B cell (primary cell): ENCODE measurements around the gene GPHN. TPM values are rescaled to one million over a fixed set of nuclear protein-coding genes. Genes with fewer than 3 reads are reported as not detected.
A peak's percentile ranks its signal among the peaks of the same experiment; 100 is the strongest.

Source experiments
- ATAC-seq: fragments of 200-7000 bp; cut with Tn5 transposase; one replicate; pipeline ENCODE4 v1.10.0; 2021; ENCODE audit warnings: low read depth, mild to moderate bottlenecking, moderate number of reproducible peaks, moderate library complexity
- CTCF ChIA-PET: fragments of 350-600 bp; sonication (Branson Sonifier 250); formaldehyde crosslinking; loops from one replicate; lab custom pipeline; 2021; ENCODE audit warnings: antibody characterized with exemption, inconsistent platforms; lab: Charles Lee
- POLR2A ChIA-PET: fragments of 350-600 bp; sonication (Branson Sonifier 250); formaldehyde crosslinking; loops from one replicate; lab custom pipeline; 2021; ENCODE audit warnings: antibody characterized with exemption; lab: Charles Lee
- DNase-seq: peaks from one replicate; pipeline ENCODE4 v3.0.0; 2013
- H2AFZ ChIP-seq: 2 replicates; pipeline ENCODE4 v1.6.1; 2012; ENCODE audit warnings: mild to moderate bottlenecking, low read depth, low read length; ENCODE audit not compliant: insufficient read depth, poor library complexity, severe bottlenecking
- H3K27ac ChIP-seq, 2 donors: 1 replicate in 1 of 2; 2 replicates in 1 of 2; pipeline ENCODE4 v1.5.1; 2012 to 2013; ENCODE audit warnings: low read length in 2 of 2, mild to moderate bottlenecking in 2 of 2, moderate library complexity in 1 of 2
- H3K27me3 ChIP-seq, 4 experiments: fragments of 200-600 bp in 1 of 4; sonication (generic) in 1 of 4; replicated peaks in 1 of 4; 1 replicate in 2 of 4; 2 replicates in 2 of 4; pipeline versions ENCODE4 v1.6.1 to v1.7.0; 2013 to 2016; ENCODE audit warnings: low read length in 3 of 4, mild to moderate bottlenecking in 2 of 4, mixed read lengths in 1 of 4, moderate library complexity in 1 of 4; ENCODE audit not compliant: insufficient read depth in 4 of 4, control insufficient read depth in 3 of 4; ENCODE audit errors: control extremely low read depth in 1 of 4
- H3K36me3 ChIP-seq, 2 experiments: replicated peaks in 1 of 2; 1 replicate in 1 of 2; 2 replicates in 1 of 2; pipeline versions ENCODE4 v1.6.1 to v1.7.1; 2013; ENCODE audit warnings: low read length in 1 of 2; ENCODE audit not compliant: insufficient read depth in 2 of 2, control insufficient read depth in 1 of 2; ENCODE audit errors: control extremely low read depth in 1 of 2, extremely low read depth in 1 of 2
- H3K4me1 ChIP-seq, 2 donors: fragments of 200-600 bp in 1 of 2; sonication (generic) in 1 of 2; 1 replicate in 1 of 2; 2 replicates in 1 of 2; pipeline versions ENCODE4 v1.5.1 to v1.6.1; 2013 to 2017; ENCODE audit warnings: low read length in 2 of 2; ENCODE audit not compliant: control insufficient read depth in 2 of 2, insufficient read depth in 2 of 2
- H3K4me2 ChIP-seq: replicated peaks from 2 replicates; pipeline ENCODE3; 2012; ENCODE audit warnings: mild to moderate bottlenecking, low read depth, low read length; ENCODE audit not compliant: poor library complexity, severe bottlenecking
- H3K4me3 ChIP-seq, 5 experiments: fragments of 200-600 bp in 1 of 5; sonication (generic) in 1 of 5; 1 replicate in 3 of 5; 2 replicates in 2 of 5; pipeline versions ENCODE4 v1.5.1 to v1.7.0; 2011 to 2016; ENCODE audit warnings: low read length in 4 of 5, mild to moderate bottlenecking in 4 of 5, low read depth in 2 of 5, control low read depth in 1 of 5, moderate library complexity in 1 of 5; ENCODE audit not compliant: insufficient read depth in 1 of 5; ENCODE audit errors: control extremely low read depth in 1 of 5, extremely low read depth in 1 of 5
- H3K79me2 ChIP-seq: fragments of 200-600 bp; sonication (generic); one replicate; pipeline ENCODE4 v1.6.0; 2016; ENCODE audit warnings: low read length; ENCODE audit not compliant: control insufficient read depth, insufficient read depth
- H3K9ac ChIP-seq: fragments of 200-600 bp; sonication (generic); 2 replicates; pipeline ENCODE4 v1.6.1; 2017; ENCODE audit warnings: mild to moderate bottlenecking, low read length, moderate library complexity
- H3K9me3 ChIP-seq, 3 donors: one replicate each; pipeline versions ENCODE4 v1.6.1 to v1.7.1; 2013; ENCODE audit warnings: low read length in 2 of 3; ENCODE audit not compliant: control insufficient read depth in 2 of 3, insufficient read depth in 1 of 3; ENCODE audit errors: control extremely low read depth in 1 of 3
- H4K20me1 ChIP-seq: 2 replicates; pipeline ENCODE4 v1.6.0; 2012; ENCODE audit warnings: mild to moderate bottlenecking, low read length; ENCODE audit not compliant: insufficient read depth, control insufficient read depth, poor library complexity, severe bottlenecking
- H3K27ac Mint-ChIP-seq: one replicate; pipeline ENCODE4 v1.8.0; 2021; ENCODE audit warnings: mixed read lengths
- H3K27me3 Mint-ChIP-seq: one replicate; pipeline ENCODE4 v1.8.0; 2021; ENCODE audit warnings: mixed read lengths
- H3K4me1 Mint-ChIP-seq: one replicate; pipeline ENCODE4 v1.8.0; 2021; ENCODE audit warnings: mixed read lengths
- H3K4me3 Mint-ChIP-seq: one replicate; pipeline ENCODE4 v1.8.0; 2021; ENCODE audit warnings: mixed read lengths
- H3K9me3 Mint-ChIP-seq: one replicate; pipeline ENCODE4 v1.8.0; 2022; ENCODE audit warnings: mixed read lengths; ENCODE audit not compliant: insufficient read depth
- EZH2 ChIP-seq: IDR thresholded peaks from 2 replicates; pipeline ENCODE4 v1.6.1; 2012; ENCODE audit warnings: borderline replicate concordance, low read depth, mild to moderate bottlenecking, moderate library complexity, low read length; ENCODE audit not compliant: insufficient read depth, poor library complexity, severe bottlenecking
- WGBS: methylation state at CpG from one replicate; pipeline ENCODE4 v1.1.5; 2013; ENCODE audit warnings: missing lambda C conversion rate; ENCODE audit not compliant: insufficient coverage; 5-methylcytosine and 5-hydroxymethylcytosine counted together
- intact Hi-C: fragments of 100-400 bp; cut with micrococcal nuclease; formaldehyde crosslinking; loops from one replicate; pipeline ENCODE4 v1.10.0; 2022
- polyA plus RNA-seq: library from polyadenylated mRNA; depleted of rRNA; stranded (reverse); fragments of >200 nt; gene quantifications from 2 replicates; pipeline ENCODE4 v1.2.3, GENCODE V29; 2012
- total RNA-seq, 2 donors: library from RNA; stranded (reverse); fragments of 120-200 nt in 1 of 2; gene quantifications; 1 replicate in 1 of 2; 2 replicates in 1 of 2; pipeline versions ENCODE4 v1.2.3 to v1.2.4, GENCODE V29; 2013 to 2022
- TF ChIP-seq, protein P1 (sequence below): fragments of 200-600 bp; IDR thresholded peaks from one replicate; pipeline ENCODE4 v1.8.0; 2022; ENCODE audit warnings: antibody characterized with exemption, mild to moderate bottlenecking

The GPHN gene
- total and polyA plus RNA-seq, 2 donors (not counting 1 experiment from before 2014, with no cell fraction given): 3.4 to 18.0 TPM

DNA sequence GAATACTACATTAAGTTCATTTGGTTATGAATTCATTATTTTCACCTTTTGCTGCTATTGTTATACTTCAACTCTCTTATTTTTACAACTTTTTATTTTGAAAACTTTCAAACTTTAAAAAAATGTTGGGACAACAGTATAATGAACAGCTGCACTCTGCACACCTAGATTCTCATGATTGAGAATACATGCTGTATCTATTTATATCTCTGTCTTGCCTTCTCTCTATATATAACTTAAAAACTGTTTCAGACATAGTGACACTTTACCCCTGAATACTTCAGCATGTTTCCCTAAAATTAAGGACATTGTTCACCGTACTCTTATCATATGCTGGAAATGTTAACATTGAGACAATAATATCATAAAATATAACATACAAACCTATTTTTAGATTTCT lies 237.1 kb downstream of the GPHN start:
- ChIA-PET POLR2A (no interaction called here), CTCF (no interaction called here)
- peaks cover 0 to 3% (median 0%) of the 10 kb centered on the region in 3 donors for H3K9me3 ChIP-seq
- whole genome bisulfite sequencing: no CpG with 5 or more reads among the region's 1 CpG
- no peak overlapping the region for H3K27ac Mint-ChIP-seq
- no peaks in the 10 kb centered on the region for H3K4me1 Mint-ChIP-seq
- no peak overlapping the region for H3K9ac ChIP-seq
- no peaks in the 10 kb centered on the region for H3K36me3 ChIP-seq
- H4K20me1 ChIP-seq: no peaks in the 10 kb centered on the region
- no peak overlapping the region for H3K27ac ChIP-seq
- DNase-seq (no peak), ATAC-seq (no peak)
- no peak overlapping the region for H3K4me3 Mint-ChIP-seq
- H3K4me1 ChIP-seq: no peaks in the 10 kb centered on the region
- TF ChIP-seq, protein P1, sequence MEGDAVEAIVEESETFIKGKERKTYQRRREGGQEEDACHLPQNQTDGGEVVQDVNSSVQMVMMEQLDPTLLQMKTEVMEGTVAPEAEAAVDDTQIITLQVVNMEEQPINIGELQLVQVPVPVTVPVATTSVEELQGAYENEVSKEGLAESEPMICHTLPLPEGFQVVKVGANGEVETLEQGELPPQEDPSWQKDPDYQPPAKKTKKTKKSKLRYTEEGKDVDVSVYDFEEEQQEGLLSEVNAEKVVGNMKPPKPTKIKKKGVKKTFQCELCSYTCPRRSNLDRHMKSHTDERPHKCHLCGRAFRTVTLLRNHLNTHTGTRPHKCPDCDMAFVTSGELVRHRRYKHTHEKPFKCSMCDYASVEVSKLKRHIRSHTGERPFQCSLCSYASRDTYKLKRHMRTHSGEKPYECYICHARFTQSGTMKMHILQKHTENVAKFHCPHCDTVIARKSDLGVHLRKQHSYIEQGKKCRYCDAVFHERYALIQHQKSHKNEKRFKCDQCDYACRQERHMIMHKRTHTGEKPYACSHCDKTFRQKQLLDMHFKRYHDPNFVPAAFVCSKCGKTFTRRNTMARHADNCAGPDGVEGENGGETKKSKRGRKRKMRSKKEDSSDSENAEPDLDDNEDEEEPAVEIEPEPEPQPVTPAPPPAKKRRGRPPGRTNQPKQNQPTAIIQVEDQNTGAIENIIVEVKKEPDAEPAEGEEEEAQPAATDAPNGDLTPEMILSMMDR: no peak
- TF ChIP-seq EZH2: no peak
- H3K4me2 ChIP-seq: no peak overlapping the region
- H3K9me3 Mint-ChIP-seq: no peaks in the 10 kb centered on the region
- no peak overlapping the region for H2AFZ ChIP-seq
- H3K4me3 ChIP-seq: no peak overlapping the region
- H3K27me3 Mint-ChIP-seq: no peaks in the 10 kb centered on the region
- intact Hi-C loops: loop anchor here (10.0 kb wide), 1 partner anchor 250 kb away; no protein-coding TSS in a partner anchor
- no peaks in the 10 kb centered on the region for H3K79me2 ChIP-seq
- no peaks in the 10 kb centered on the region for H3K27me3 ChIP-seq

GRCh38 chr14:66746316-66747006 lies 238.5 kb downstream of the GPHN start:
- Histone ChIP-seq H3K27me3 (no peaks in the 10 kb centered on the region), H3K9ac (no peak overlapping the region), H3K4me1 (no peaks in the 10 kb centered on the region), H3K36me3 (no peaks in the 10 kb centered on the region), H4K20me1 (no peaks in the 10 kb centered on the region), H3K4me3 (no peak overlapping the region), H3K27ac (no peak overlapping the region), H2AFZ (no peak overlapping the region), H3K79me2 (no peaks in the 10 kb centered on the region), H3K9me3 (peaks cover 0 to 3% (median 0%) of the 10 kb centered on the region in 3 donors), H3K4me2 (no peak overlapping the region)
- intact Hi-C loops: loop anchor here (10.0 kb wide), 1 partner anchor 252 kb away; no protein-coding TSS in a partner anchor
- POLR2A ChIA-PET: no interaction called here
- no CpG with 5 or more reads among the region's 2 CpGs for whole genome bisulfite sequencing
- no peaks in the 10 kb centered on the region for H3K27me3 Mint-ChIP-seq
- DNase-seq (peak; percentile 12), ATAC-seq (no peak)
- H3K9me3 Mint-ChIP-seq: no peaks in the 10 kb centered on the region
- TF ChIP-seq EZH2: no peak
- TF ChIP-seq, protein P1: peak; percentile 26
- no peaks in the 10 kb centered on the region for H3K4me1 Mint-ChIP-seq
- H3K27ac Mint-ChIP-seq: no peak overlapping the region
- no peak overlapping the region for H3K4me3 Mint-ChIP-seq
- CTCF ChIA-PET: interaction anchor here (1.0 to 1.4 kb wide), 2 partner anchors 12 to 388 kb away, joined by 4 to 5 read pairs; no protein-coding TSS in a partner anchor
